ENCODE data around the gene ADRA2C. TPM values are rescaled to one million over a fixed set of nuclear protein-coding genes. Genes with fewer than 3 reads are reported as not detected.
A peak's percentile ranks its signal among the peaks of the same experiment; 100 is the strongest.
"Not testable (repeated sequence)": the region's sequence is repeated elsewhere in the genome, so short reads cannot be mapped to it uniquely, and the experiment has no call there.

Gene ADRA2C
- total and polyA plus RNA-seq, 4 donors, result 9.6 to 72.2 (median 42.7) TPM

DNA sequence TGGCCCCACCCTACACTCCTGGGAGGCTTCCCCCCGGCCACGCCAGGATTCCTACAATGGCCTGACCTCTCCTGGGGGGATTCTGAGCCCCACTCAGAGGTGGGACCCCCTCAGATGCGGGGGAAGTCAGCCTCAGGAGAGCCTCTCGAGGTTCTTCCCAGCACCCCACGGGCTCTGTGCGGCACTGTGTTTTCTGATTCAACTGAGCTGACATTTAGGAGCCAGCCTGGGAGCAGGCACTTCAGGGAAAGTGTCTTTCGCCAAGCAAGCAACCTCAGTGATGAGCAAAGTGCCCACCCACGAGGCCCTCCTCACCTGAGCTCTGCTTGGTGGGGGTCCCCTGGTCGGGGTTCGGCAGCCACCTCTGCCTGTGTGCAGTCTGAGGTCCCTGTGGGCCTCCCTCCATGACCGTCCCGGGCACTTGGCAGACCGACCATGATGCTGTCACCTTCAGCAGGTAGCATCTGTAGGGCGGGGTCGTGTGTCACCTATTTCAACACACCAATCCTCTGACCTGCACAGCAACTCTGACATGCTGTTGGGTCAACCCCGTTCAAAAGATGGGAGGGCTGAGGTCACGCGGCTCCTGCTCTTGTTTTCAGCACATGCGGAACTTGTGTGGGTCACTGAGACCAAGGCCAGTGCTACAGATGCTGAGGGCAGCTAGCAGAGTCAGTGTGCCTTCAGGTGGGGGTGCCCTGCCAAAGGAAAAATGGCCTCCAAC lies 46.2 kb downstream of the ADRA2C start:
- Histone ChIP-seq H3K27ac (ENCODE audit: low read depth in 1 of 2, low read length in 2 of 2) (no peak overlapping the region), H3K27me3 (ENCODE audit: control insufficient read depth in 1 of 2, insufficient read depth in 2 of 2, low read length in 1 of 2) (no peaks in the 10 kb centered on the region), H3K9me3 (ENCODE audit: control insufficient read depth, low read length) (no peaks in the 10 kb centered on the region), H3K36me3 (ENCODE audit: control insufficient read depth in 1 of 2, insufficient read depth in 2 of 2, low read length in 1 of 2) (no peaks in the 10 kb centered on the region), H3K4me1 (ENCODE audit: control insufficient read depth in 1 of 2, insufficient read depth in 2 of 2, low read length in 2 of 2) (no peaks in the 10 kb centered on the region), H3K4me3 (ENCODE audit: low read length in 2 of 2) (no peak overlapping the region)
- DNase-seq (peak; percentile 17 to 67), ATAC-seq (ENCODE audit: low FRiP score) (no peak)
- intact Hi-C loops (cut with DNase I), result no loop called here
- WGBS, 2 donors, result 88% methylated on average over 19 of the region's 19 CpGs

DNA sequence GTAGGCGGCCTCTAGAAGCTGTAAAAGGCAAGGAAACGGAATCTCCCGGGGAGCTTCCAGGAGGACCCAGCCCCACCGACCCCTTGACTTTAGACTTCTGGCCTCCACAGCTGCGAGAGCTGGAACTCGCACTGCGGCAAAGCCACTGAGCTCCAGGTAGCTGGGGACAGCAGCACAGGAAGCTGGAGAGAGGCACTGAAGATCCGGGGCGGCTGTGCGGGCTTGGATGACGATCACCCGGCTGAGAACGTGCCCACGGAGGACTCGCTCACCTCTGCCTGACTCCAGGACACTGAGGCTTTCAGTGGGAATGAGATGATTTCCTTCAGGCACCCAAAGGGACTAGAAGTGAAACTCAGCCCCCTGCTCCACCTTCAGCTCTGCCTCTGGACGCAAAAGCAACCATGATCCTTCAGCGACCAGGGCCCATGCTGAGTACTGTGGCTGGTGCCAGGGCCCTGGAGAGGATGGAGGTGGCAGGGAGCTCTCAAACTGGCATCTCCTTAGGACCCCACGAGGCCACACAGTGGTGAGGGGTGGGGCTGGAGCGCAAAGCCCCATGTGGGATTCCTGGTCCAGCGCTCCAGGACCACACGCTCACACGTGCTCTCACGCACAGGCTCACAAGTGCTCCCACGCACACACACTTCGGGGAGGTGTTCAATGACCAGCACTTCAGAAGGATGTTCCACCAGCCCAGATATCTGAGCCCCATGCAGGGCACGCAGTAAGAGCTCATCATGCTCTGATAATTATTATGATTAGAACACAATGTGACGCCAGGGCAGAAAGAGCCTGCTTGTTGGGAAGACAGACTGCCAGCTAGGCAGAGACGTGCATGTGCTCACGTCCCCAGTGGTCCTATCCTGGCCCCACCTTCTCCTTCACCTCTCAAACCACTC lies 47.2 kb downstream of the ADRA2C start:
- WGBS, 2 donors, result 79 to 83% methylated on average over 29 of the region's 29 CpGs
- H3K4me1 ChIP-seq (ENCODE audit: control insufficient read depth in 1 of 2, insufficient read depth in 2 of 2, low read length in 2 of 2), result no peaks in the 10 kb centered on the region
- ATAC-seq (ENCODE audit: low FRiP score) (no peak), DNase-seq (peak; percentile 34 to 61)
- intact Hi-C loops (cut with DNase I), result no loop called here
- no peaks in the 10 kb centered on the region for H3K9me3 ChIP-seq (ENCODE audit: control insufficient read depth, low read length)
- H3K27ac ChIP-seq (ENCODE audit: low read depth in 1 of 2, low read length in 2 of 2), result no peak overlapping the region
- no peaks in the 10 kb centered on the region for H3K27me3 ChIP-seq (ENCODE audit: control insufficient read depth in 1 of 2, insufficient read depth in 2 of 2, low read length in 1 of 2)
- no peak overlapping the region for H3K4me3 ChIP-seq (ENCODE audit: low read length in 2 of 2)
- no peaks in the 10 kb centered on the region for H3K36me3 ChIP-seq (ENCODE audit: control insufficient read depth in 1 of 2, insufficient read depth in 2 of 2, low read length in 1 of 2)

- intact Hi-C loops (cut with DNase I), result no loop called here
- WGBS, 2 donors, result 82 to 85% methylated on average over 6 of the region's 6 CpGs
- Histone ChIP-seq H3K27me3 (ENCODE audit: control insufficient read depth in 1 of 2, insufficient read depth in 2 of 2, low read length in 1 of 2) (no peaks in the 10 kb centered on the region), H3K9me3 (ENCODE audit: control insufficient read depth, low read length) (no peaks in the 10 kb centered on the region), H3K27ac (ENCODE audit: low read depth in 1 of 2, low read length in 2 of 2) (no peak overlapping the region), H3K4me3 (ENCODE audit: low read length in 2 of 2) (no peak overlapping the region), H3K4me1 (ENCODE audit: control insufficient read depth in 1 of 2, insufficient read depth in 2 of 2, low read length in 2 of 2) (no peaks in the 10 kb centered on the region), H3K36me3 (ENCODE audit: control insufficient read depth in 1 of 2, insufficient read depth in 2 of 2, low read length in 1 of 2) (no peaks in the 10 kb centered on the region)
- DNase-seq (peak; percentile 31 to 43), ATAC-seq (ENCODE audit: low FRiP score) (no peak)
Observed at GRCh38 chr4:3814053-3814570, 47.9 kb downstream of the ADRA2C start.

GRCh38 chr4:3814838-3815237 lies 48.7 kb downstream of the ADRA2C start:
- ATAC-seq (ENCODE audit: low FRiP score); H3K27me3 ChIP-seq (ENCODE audit: control insufficient read depth in 1 of 2, insufficient read depth in 2 of 2, low read length in 1 of 2); intact Hi-C loops (cut with DNase I): not testable (repeated sequence)

DNA sequence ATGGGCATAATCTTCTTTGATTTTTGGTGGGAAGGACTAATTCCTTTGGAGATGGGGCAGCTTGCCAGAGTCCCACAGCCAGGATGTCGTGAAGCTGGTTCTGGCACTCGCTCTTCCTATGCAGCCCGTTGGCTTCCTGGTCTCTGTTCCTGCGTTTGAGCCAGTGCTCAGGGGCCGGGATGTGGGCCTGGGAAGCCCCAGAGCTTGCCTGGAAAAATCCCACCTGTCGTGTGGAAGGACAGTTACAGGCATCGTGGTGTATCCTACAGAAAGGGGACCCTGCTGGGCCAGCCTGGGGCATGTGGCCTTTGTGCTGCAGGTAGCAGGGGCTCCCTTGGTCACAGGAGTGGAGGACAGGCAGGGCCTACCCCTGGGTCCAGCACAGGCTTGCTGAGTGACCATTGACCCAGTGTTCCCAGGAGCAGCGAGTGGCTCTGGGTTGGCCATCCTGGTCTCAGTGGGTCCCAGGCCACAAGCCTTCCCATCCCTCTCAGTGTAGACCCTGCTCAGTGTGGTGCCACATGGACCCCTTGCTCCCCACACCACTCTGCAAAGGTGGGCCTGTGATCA lies 50.2 kb downstream of the ADRA2C start:
- H3K4me3 ChIP-seq (ENCODE audit: low read length in 2 of 2), result no peak overlapping the region
- no peak for ATAC-seq (ENCODE audit: low FRiP score)
- no peaks in the 10 kb centered on the region for H3K36me3 ChIP-seq (ENCODE audit: control insufficient read depth in 1 of 2, insufficient read depth in 2 of 2, low read length in 1 of 2)
- no peaks in the 10 kb centered on the region for H3K9me3 ChIP-seq (ENCODE audit: control insufficient read depth, low read length)
- H3K4me1 ChIP-seq (ENCODE audit: control insufficient read depth in 1 of 2, insufficient read depth in 2 of 2, low read length in 2 of 2), result no peaks in the 10 kb centered on the region
- intact Hi-C loops (cut with DNase I), result no loop called here
- WGBS, 2 donors, result 72 to 76% methylated on average over 8 of the region's 8 CpGs
- no peaks in the 10 kb centered on the region for H3K27me3 ChIP-seq (ENCODE audit: control insufficient read depth in 1 of 2, insufficient read depth in 2 of 2, low read length in 1 of 2)
- no peak overlapping the region for H3K27ac ChIP-seq (ENCODE audit: low read depth in 1 of 2, low read length in 2 of 2)
- DNase-seq, result peak; percentile 19 to 64

More at GRCh38 chr4:3814838-3815237, 48.7 kb downstream of the ADRA2C start:
- not testable (repeated sequence) for H3K4me3 ChIP-seq (ENCODE audit: low read length in 2 of 2); H3K9me3 ChIP-seq (ENCODE audit: control insufficient read depth, low read length); H3K36me3 ChIP-seq (ENCODE audit: control insufficient read depth in 1 of 2, insufficient read depth in 2 of 2, low read length in 1 of 2); DNase-seq; H3K27ac ChIP-seq (ENCODE audit: low read depth in 1 of 2, low read length in 2 of 2); H3K4me1 ChIP-seq (ENCODE audit: control insufficient read depth in 1 of 2, insufficient read depth in 2 of 2, low read length in 2 of 2)

DNA sequence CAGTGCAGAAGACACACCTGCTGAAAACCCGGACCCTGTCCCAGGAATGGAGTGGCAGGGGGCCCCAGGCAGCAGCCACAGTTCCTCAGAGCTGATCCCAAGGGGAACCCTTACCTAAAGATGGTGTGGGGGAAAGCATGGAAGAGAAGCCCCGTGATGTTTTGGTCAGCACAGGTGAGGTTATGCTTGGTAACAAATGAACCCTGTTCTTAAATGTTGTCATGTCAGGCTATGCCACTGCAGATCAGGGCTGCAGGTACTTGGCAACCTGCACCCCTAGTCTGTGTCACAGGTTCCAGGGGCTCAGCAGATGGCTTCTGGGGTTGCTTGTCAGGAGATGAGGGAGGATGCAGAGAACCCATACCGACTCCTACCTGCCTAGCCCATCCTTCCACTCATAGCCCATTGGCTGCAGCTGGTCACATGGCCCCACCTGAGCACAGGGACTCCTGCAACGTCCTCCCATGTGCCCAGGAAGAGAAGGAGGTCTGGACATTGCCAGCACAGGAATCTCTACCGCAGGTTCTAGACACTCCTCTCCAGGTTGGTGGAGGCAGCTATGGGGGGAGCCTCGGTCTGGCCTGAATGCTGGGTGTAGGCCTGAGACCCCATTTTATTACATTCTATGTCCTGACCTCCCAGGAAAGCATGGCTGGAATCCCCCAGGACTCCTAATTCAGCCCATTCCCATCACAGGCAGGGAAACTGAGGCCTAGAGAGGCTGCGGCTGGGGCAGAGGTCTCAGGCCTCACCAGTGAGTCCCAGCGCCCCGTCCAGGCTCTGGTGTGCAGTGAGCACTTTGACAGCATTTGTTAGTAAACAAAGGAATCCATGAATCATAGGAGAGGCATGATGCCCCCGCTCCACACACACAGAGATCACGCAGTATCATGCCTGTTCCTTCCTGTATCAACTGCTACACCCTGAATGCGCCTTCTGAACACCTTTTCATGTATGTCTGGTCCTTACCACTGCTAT lies 51.1 kb downstream of the ADRA2C start:
- intact Hi-C loops (cut with DNase I), result no loop called here
- no peaks in the 10 kb centered on the region for H3K36me3 ChIP-seq (ENCODE audit: control insufficient read depth in 1 of 2, insufficient read depth in 2 of 2, low read length in 1 of 2)
- no peak overlapping the region for H3K27ac ChIP-seq (ENCODE audit: low read depth in 1 of 2, low read length in 2 of 2)
- H3K4me1 ChIP-seq (ENCODE audit: control insufficient read depth in 1 of 2, insufficient read depth in 2 of 2, low read length in 2 of 2), result no peaks in the 10 kb centered on the region
- H3K4me3 ChIP-seq (ENCODE audit: low read length in 2 of 2), result no peak overlapping the region
- H3K27me3 ChIP-seq (ENCODE audit: control insufficient read depth in 1 of 2, insufficient read depth in 2 of 2, low read length in 1 of 2), result no peaks in the 10 kb centered on the region
- no peaks in the 10 kb centered on the region for H3K9me3 ChIP-seq (ENCODE audit: control insufficient read depth, low read length)
- DNase-seq, result peak; percentile 23 to 71
- WGBS, 2 donors, result 88% methylated on average over 12 of the region's 12 CpGs
- ATAC-seq (ENCODE audit: low FRiP score), result no peak
